T47D (cell line): ENCODE data around the gene ZBTB5.
A peak's percentile ranks its signal among the peaks of the same experiment; 100 is the strongest.

Experiments used
- DNase-seq, 2 experiments: peaks; one replicate each; pipeline versions ENCODE4 v3.0.0 to v3.0.0-alpha.2; 2011 to 2012; ENCODE audit warnings: low read depth in 1 of 2, low spot score in 1 of 2
- JUND ChIP-seq: IDR thresholded peaks from 2 replicates; pipeline ENCODE4 v1.6.1; 2012; ENCODE audit warnings: low read depth
- in situ Hi-C: cut with HindIII; loops from 2 replicates; pipeline ENCODE4 v1.10.0; 2016; ENCODE audit warnings: low sequenced_read_pairs, low pct_unique_long_range_greater_than_20kb

Gene ZBTB5

DNA sequence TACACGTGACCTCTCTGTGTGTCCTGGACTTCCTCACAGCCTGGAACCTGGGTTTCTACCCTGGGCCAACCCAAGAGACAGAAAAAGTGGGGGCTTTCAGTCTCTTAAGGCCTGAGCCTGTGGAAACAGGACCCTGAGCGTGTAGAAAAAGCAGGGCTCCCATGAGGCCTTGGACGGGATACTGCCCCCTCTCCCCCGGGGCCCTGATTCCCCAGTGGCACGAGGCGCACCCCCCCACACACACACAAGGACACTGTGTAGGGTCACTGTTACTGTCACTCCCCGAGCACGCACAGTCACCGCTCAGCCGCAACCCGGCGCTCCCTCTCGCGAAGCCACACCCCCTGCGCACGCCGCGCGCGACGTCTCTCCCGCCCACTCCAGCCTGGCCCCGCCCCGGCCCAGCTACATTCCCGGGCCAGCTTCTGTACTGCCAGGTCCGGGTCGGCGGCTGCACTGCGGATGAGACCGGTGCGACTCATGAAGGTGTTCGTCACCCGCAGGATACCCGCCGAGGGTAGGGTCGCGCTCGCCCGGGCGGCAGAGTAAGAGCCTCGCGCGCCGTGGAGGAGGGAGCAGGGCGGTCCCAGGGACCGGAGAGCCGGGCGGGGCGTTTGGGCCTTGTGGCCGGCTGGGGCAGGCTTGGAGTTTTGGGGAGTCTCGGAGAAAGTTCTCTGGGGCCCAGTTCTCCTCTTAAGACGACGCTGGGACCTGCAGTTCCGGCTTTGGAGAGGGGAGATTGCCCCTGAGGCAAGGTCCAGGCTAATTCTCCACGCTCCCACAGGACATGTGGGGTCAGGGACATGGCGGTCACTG lies 42.8 kb downstream of the ZBTB5 start, which contains the start of gene GRHPR:
Gene GRHPR (plus strand): TSS at position 408 of the 816 bp plus-strand sequence. CDS start 55 bp downstream, at position 463.
- DNase-seq, result peak; percentile 73 to 85
- TF ChIP-seq JUND, result no peak
- in situ Hi-C loops, result no loop called here

DNA sequence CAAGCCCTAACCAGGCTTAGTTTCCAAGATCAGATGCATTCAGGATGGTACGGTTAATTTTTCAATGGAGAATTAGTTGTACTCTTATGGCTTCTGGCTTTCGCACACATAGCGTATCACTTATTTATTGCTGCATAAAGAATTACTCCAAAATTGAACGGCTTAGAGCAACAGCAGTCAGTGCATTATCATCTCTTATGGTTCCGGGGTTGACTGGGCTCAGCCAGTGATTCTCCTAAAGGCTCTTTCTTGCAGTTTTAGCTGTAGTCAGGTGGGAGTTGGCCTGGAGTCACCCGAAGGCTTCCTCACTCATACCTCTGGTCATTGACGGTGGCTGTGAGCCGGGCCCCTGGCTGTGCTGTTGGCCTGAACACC lies 43.3 kb downstream of the ZBTB5 start:
- in situ Hi-C loops, result no loop called here
- no peak for DNase-seq
- no peak for TF ChIP-seq JUND

DNA sequence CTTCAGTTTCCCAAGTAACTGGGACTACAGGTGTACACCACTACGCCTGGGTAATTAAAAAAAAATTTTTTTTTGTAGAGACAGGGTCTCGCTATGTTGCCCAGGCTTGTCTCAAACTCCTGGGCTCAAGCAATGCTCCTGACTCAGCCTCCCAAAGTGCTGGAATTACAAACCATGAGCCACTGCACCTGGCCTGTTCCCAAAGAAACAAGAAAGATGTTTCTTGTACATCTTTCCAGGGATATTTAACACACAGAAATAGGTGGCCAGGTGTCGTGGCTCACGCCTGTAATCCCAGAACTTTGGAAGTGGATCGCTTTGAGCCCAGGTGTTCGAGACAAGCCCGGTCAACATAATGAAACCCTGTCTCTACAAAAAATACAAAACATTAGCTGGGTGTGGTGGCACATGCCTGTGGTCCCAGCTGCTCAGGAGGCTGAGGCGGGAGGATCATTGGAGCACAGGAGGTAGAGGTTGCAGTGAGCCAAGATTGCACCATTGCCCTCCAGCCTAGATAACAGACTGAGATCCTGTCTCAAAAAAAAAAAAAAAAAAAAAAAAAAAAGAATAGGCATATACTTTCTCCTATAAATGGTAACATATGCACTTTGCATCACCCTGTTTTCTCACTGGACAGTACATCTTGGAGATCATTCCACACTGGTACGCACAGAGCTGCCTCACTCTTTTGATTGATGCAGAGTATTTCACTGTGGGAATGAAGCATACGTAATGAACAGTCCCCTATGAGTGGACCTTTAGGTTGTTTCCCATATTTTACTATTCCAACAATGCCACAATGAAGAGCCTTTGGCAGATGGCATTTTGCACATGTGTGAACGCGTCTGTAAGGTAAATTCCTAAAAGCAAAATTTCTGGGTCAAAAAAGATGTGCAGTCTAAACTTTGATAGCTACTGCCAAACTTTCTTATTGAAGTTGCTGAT lies 44.7 kb downstream of the ZBTB5 start:
- in situ Hi-C loops, result no loop called here
- no peak for DNase-seq
- no peak for TF ChIP-seq JUND

DNA sequence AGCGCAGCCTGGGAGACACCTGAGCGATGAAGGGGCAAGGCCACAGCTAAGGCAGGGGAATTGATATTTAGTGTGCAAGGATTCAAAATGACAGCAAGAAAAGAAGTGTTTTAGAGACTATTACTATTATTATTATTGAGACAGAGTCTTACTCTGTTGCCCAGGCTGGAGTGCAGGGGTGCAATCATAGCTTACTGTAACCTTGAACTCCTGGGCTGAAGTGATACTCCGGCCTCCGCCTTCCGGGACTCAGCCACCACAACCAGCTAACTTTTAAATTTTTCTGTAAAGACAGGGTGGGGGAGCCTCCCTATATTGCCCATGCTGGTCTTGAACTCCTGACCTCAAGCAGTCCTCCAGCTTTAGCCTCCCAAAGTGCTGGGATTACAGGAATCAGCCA lies 46.0 kb downstream of the ZBTB5 start:
- in situ Hi-C loops, result no loop called here
- no peak for DNase-seq
- no peak for TF ChIP-seq JUND

DNA sequence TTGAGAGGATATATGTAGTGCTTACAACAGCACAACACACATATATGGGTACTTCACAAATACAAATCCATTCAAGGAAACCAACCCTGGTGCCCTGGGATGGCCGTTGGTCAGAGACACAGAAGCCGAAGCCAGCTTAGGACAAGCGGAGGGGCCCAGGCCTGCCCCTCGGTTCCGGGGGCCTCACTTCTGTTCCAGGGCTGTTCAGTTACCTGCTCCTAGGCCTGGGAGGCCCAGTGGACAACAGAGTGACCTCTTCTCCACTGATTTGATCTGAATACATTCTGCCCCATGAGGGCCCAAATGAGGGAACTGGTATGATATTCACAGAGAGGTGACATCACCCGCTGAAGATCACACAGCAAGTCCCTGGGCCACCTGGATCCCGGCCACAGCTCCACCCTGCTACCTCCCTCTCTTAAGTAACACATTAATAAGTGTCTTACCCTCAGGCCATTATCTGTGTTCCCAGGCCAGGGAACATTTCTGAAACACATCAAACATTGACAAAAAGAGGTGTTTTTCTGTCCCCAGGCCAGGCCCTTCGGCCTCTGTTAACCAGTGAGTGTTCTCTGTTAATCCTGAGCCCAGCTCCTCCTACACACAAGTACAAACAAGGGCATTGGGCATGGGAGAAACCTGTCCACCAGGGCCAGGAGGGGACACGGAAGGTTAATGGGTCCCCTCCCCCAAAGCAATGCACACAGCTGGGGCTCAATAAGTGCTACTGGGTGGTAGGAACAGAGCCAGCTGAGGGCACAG lies 47.2 kb downstream of the ZBTB5 start:
- in situ Hi-C loops, result no loop called here
- no peak for TF ChIP-seq JUND
- DNase-seq, result peak in 1 of 2 experiments; percentile 70

DNA sequence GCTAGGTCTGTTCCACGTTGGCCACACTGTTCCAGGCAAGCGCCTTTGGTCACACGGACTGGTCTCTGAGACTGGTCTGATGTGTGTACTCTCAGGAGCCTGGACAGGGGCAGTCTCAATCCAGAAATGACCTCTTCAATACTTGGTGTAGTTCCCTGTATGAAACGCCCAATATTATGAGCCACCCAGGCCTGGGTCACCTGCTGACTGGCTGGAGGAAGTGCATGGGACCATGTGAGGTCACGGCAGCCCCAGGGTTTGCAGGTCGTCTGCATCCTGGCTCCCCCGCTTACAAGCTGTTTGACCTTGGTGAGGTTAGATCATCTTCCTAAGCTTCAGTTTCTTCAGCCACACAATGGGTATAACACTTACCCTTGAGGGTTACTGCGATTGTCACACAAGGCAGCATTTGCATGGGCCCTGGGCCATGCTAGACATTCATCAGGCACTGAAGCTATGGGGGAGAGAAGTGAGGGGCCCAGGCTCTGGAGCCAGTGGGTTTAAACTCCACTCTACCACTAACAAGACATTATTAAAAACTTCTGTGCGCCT lies 47.9 kb downstream of the ZBTB5 start:
- no peak for TF ChIP-seq JUND
- in situ Hi-C loops, result no loop called here
- peak in 1 of 2 experiments; percentile 20 for DNase-seq

DNA sequence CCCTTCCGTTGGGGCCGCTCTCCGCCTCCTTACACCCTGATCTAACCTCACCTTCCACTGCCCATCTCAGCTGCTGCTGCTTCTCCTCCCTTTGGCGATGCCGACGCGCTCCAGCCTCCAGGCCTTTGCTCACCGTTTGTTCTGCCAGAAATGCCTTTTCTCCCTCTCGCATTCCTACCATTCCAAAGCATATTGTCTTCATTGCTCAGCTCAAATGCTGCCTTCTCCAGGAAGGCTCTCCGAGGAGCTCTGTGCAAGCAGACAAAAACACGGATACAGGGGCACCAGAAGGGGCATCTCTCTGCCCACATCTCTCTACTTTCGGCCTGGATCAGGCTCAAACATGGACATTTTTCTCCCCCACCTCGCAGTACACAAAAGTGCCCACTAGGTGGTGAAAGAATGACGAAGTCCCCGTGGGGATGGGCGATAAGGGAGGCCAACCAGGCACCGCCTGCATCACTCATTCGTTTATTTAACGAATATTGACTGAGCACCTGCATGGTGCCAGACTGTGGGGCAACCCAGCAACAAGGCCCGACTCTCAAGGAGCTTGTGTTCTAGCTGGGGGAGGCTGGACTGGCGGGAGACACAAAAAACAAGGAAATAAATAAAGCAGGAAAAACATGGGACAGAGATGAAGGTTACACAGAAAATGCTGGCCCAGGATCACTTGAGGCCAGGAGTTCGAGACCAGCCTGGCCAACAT lies 50.1 kb downstream of the ZBTB5 start:
- peak in 1 of 2 experiments; percentile 83 for DNase-seq
- in situ Hi-C loops, result no loop called here
- no peak for TF ChIP-seq JUND

DNA sequence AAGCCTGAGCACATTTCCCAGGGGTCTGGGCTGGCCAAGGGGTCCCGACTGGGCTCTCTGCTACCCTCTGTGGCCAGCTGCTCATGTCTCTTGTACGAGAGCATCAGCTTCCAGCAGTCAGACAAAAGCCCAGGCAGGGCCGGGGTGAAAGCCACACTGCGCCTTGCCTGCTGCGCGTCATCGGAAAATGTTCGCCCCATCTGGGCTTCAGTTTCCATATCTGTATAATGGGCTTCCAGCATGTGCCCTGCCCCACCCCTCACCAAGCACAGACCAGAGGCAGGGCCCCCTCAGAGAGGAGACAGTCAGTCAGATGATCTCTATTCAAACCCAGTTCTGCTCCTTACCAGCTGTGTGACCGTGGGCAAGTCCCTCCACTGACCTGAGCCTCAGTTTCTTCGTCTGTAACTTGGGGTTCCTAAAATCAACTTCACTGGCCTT lies 50.7 kb downstream of the ZBTB5 start:
- in situ Hi-C loops, result no loop called here
- no peak for DNase-seq
- TF ChIP-seq JUND, result no peak

DNA sequence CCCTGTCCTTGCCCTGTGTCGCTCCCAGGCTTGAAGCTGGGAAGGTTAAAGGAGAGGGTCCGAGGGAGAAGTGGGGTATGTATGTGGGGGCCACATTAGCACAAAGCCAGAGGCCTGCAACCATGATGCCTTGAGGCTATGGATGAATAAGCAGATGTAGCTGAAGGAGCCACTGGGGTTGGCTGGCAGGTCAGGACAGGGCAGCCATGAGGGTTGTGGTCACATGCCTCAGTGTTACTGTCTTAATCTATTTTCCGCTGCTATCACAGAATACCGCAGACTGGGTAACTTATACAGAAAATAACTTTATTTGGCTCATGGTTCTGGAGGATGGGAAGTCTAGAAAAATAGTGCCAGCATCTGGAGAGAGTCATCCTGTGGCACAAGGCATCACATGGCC lies 51.9 kb downstream of the ZBTB5 start:
- no peak for DNase-seq
- TF ChIP-seq JUND, result no peak
- in situ Hi-C loops, result no loop called here

DNA sequence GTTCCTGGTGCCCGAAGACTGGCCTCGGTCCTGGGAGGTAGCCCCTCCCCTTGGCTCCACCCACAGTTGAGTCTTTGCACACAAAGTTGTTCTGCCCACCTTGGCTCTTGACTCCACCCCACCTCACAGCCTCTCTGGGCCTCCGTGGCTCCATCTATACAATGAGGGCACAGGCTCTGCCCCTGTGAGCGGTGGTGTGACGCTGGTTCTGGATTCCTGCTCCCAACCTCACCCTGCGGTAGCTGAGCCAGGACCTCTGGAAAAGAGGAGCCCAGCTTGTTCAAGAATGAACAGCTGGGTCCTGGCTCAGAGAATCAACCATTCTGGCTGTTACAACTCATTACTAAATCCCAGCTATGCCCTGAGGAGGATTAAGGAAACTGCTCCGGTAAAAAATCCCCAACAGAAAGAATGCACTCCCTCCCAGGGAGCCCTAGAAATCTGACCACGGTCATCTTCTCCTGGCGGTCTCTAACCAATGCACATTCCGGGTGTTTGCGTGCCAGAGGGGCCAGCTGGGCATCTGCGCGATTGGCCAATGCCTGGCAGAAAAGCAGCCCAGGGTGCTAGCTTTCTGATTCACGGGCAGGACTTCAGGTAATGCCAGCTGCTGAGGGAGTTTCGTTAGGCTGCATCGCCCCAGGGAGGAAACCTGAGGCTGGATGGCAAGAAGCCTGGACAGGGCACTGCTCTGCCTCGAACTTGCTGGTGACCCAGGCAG lies 52.7 kb downstream of the ZBTB5 start:
- TF ChIP-seq JUND, result no peak
- in situ Hi-C loops, result no loop called here
- DNase-seq, result peak in 1 of 2 experiments; percentile 51

DNA sequence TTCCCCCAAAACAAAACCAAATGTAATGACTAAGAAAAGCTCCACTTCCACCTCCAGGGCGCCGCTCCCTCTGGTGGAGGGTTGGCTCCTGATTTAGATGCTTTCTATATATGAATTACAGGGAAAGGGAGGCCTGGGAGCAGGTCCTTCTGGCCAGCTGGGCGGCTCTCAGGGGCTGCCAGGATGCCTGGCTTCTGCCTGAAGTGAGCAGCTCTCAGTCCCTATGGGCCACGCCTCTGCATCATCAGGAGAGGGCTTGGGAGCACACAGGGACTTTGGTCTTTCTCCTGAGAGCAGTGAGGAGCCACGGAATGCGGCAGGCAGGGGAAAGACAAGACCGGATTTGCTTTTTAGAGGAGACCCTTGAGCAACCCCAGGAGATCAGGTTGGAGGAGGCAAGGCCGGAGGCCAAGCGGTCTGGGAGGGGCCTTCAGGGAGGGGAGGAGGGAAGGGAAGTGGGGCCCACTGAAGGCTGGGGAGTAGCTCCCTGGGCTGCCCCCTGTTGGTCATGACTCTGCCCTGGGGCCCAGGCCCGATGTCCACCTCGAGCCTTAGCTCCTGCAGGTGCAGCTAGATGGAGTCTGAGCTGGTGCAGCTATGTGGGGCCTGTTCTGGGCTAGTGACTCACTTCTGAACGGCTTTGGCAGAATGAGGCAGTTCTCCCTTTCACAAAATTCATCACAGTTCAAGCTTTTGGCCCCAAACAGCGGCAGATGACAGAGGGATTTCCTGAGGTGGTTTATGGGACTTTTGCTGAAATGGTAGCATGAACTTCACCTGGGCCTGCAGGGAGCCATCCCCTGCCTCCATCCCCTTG lies 54.1 kb downstream of the ZBTB5 start:
- in situ Hi-C loops, result no loop called here
- DNase-seq, result no peak
- no peak for TF ChIP-seq JUND
